K562 (cell line): ENCODE data around the gene SAXO2. TPM values are rescaled to one million over a fixed set of nuclear protein-coding genes. Genes with fewer than 3 reads are reported as not detected.
"Not testable (repeated sequence)": the region's sequence is repeated elsewhere in the genome, so short reads cannot be mapped to it uniquely, and the experiment has no call there.

Source experiments
- ATAC-seq: fragments of 200-7000 bp; cut with Tn5 transposase; 3 replicates; pipeline ENCODE4 v1.9.1; 2020; ENCODE audit warnings: moderate library complexity
- BruUV-seq: library from RNA; stranded (reverse); fragments of 400-500 nt; replicated peaks from 2 replicates; lab custom pipeline; 2021; lab: Mats Ljungman, UMichigan
- CTCF ChIA-PET: fragments of 300-600 bp; formaldehyde crosslinking; extraction: SDS; loops from one replicate; lab custom pipeline; 2021; ENCODE audit warnings: low intra/inter-chr PET ratio; lab: Yijun Ruan, JAX
- POLR2A ChIA-PET: fragments of 300-600, 350-650 bp; sonication (Branson Sonifier 250); formaldehyde crosslinking; extraction: SDS; loops from one replicate; lab custom pipeline; 2021; ENCODE audit warnings: antibody characterized with exemption, inconsistent platforms; lab: Yijun Ruan, JAX
- DNase-seq, 4 experiments: peaks; one replicate each; pipeline versions ENCODE4 v3.0.0 to v3.0.0-alpha.2; 2011 to 2018; ENCODE audit warnings: low spot score in 3 of 4, mixed read lengths in 3 of 4; ENCODE audit errors: extremely low read depth in 1 of 4
- FAIRE-seq: peaks from 2 replicates; lab custom pipeline; 2011; peaks lifted over from hg19 to GRCh38; lab: Jason Lieb, UNC
- H2AFZ ChIP-seq: 2 replicates; pipeline ENCODE4 v1.6.0; 2011; ENCODE audit warnings: low read depth, low read length, control low read depth, inconsistent platforms
- H3K27ac ChIP-seq: fragments of 200-600 bp; 3 replicates; pipeline ENCODE4 v1.8.0; 2011; ENCODE audit warnings: low read depth, mild to moderate bottlenecking, control low read depth, inconsistent platforms, low read length, moderate library complexity, mixed read lengths; ENCODE audit errors: extremely low read depth
- H3K27me3 ChIP-seq, 2 experiments: fragments of 300-600 bp in 1 of 2; 2 replicates in 1 of 2; 3 replicates in 1 of 2; pipeline versions ENCODE4 v1.6.0 to v1.8.0; 2011; ENCODE audit warnings: inconsistent platforms in 2 of 2, low read length in 2 of 2, mild to moderate bottlenecking in 1 of 2, mixed read lengths in 1 of 2, moderate library complexity in 1 of 2; ENCODE audit not compliant: control insufficient read depth in 2 of 2, insufficient read depth in 2 of 2
- H3K36me3 ChIP-seq: fragments of 300-600 bp; 3 replicates; pipeline ENCODE4 v1.8.0; 2011; ENCODE audit warnings: mild to moderate bottlenecking, low read length, inconsistent platforms; ENCODE audit not compliant: control insufficient read depth, insufficient read depth
- H3K4me1 ChIP-seq, 2 experiments: fragments of 200-600 bp in 1 of 2; replicated peaks in 1 of 2; 2 replicates in 1 of 2; 3 replicates in 1 of 2; pipeline versions ENCODE4 v1.5.1 to v1.8.0; 2011; ENCODE audit warnings: inconsistent platforms in 2 of 2, low read length in 2 of 2, mild to moderate bottlenecking in 1 of 2, mixed read lengths in 1 of 2, moderate library complexity in 1 of 2; ENCODE audit not compliant: control insufficient read depth in 2 of 2, insufficient read depth in 2 of 2
- H3K4me2 ChIP-seq: 2 replicates; pipeline ENCODE4 v1.6.1; 2011; ENCODE audit warnings: low read length, control low read depth, inconsistent platforms, mixed read lengths; ENCODE audit not compliant: insufficient read depth
- H3K4me3 ChIP-seq: fragments of 200-600 bp; sonication (generic), shearing (Covaris generic); 2 replicates; pipeline ENCODE4 v1.5.1; 2016; ENCODE audit warnings: control low read depth, inconsistent platforms
- H3K79me2 ChIP-seq: fragments of 200-600 bp; 3 replicates; pipeline ENCODE4 v1.8.0; 2011; ENCODE audit warnings: low read length, inconsistent platforms; ENCODE audit not compliant: control insufficient read depth, insufficient read depth
- H3K9ac ChIP-seq, 2 experiments: 2 replicates each; pipeline versions ENCODE4 v1.6.0 to v1.6.1; 2011; ENCODE audit warnings: low read depth in 2 of 2, low read length in 2 of 2, control low read depth in 1 of 2, inconsistent platforms in 1 of 2, mild to moderate bottlenecking in 1 of 2, mixed read lengths in 1 of 2; ENCODE audit not compliant: insufficient read depth in 1 of 2
- H3K9me1 ChIP-seq: one replicate; pipeline ENCODE4 v1.6.0; 2011; ENCODE audit warnings: inconsistent platforms, mild to moderate bottlenecking, low read length, moderate library complexity; ENCODE audit not compliant: control insufficient read depth, insufficient read depth
- H3K9me3 ChIP-seq: replicated peaks from 2 replicates; pipeline ENCODE4 v1.5.1; 2011; ENCODE audit warnings: low read depth, low read length, inconsistent platforms; ENCODE audit not compliant: control insufficient read depth, insufficient read depth
- H4K20me1 ChIP-seq: replicated peaks from 2 replicates; pipeline ENCODE4 v1.6.1; 2011; ENCODE audit warnings: low read length, inconsistent platforms, mixed read lengths; ENCODE audit not compliant: control insufficient read depth, insufficient read depth
- ARID1B ChIP-seq: fragments of 450-650 bp; IDR thresholded peaks from 2 replicates; pipeline ENCODE4 v1.6.1; 2016; ENCODE audit warnings: antibody characterized with exemption, mild to moderate bottlenecking, inconsistent platforms
- BCL6 ChIP-seq: fragments of 250-450 bp; sonication (Bioruptor Pico); IDR thresholded peaks from 2 replicates; pipeline ENCODE4 v1.4.0; 2020
- CXXC5 ChIP-seq: fragments of 250-450 bp; sonication (Bioruptor Pico); IDR thresholded peaks from 2 replicates; pipeline ENCODE4 v1.8.0; 2022; ENCODE audit warnings: inconsistent platforms, mild to moderate bottlenecking, moderate library complexity
- GABPB1 ChIP-seq: sonication (generic); formaldehyde crosslinking; IDR thresholded peaks from 2 replicates; pipeline ENCODE4 v1.8.0; 2022; ENCODE audit warnings: mild to moderate bottlenecking, missing genetic modification reagents
- MBD2 ChIP-seq: sonication (generic); IDR thresholded peaks from 2 replicates; pipeline ENCODE4 v1.6.1; 2016; ENCODE audit warnings: low read depth, borderline replicate concordance
- MCM2 ChIP-seq: fragments of 450-650 bp; IDR thresholded peaks from 2 replicates; pipeline ENCODE4 v1.6.1; 2017; ENCODE audit warnings: low read depth, mild to moderate bottlenecking
- PPARD ChIP-seq: fragments of 250-450 bp; sonication (Bioruptor Pico); IDR thresholded peaks from 2 replicates; pipeline ENCODE4 v1.8.0; 2022; ENCODE audit warnings: inconsistent platforms, mild to moderate bottlenecking, moderate library complexity
- PTTG1 ChIP-seq: fragments of 450-650 bp; IDR thresholded peaks from 2 replicates; pipeline ENCODE4 v1.6.1; 2016; ENCODE audit warnings: low read depth, mild to moderate bottlenecking, missing genetic modification characterization, missing compliant biosample characterization
- RBM22 ChIP-seq: fragments of 200-400 bp; formaldehyde crosslinking; IDR thresholded peaks from 2 replicates; pipeline ENCODE4 v1.6.1; 2018; ENCODE audit warnings: low read length, low read depth; ENCODE audit not compliant: poor library complexity, severe bottlenecking
- SFPQ ChIP-seq: fragments of 200-400 bp; formaldehyde crosslinking; IDR thresholded peaks from 2 replicates; pipeline ENCODE4 v1.6.1; 2017; ENCODE audit warnings: mild to moderate bottlenecking, low read depth, low read length, moderate library complexity
- USF1 ChIP-seq: sonication (generic); formaldehyde crosslinking; IDR thresholded peaks from 2 replicates; pipeline ENCODE4 v1.9.0; 2022; ENCODE audit warnings: mild to moderate bottlenecking, missing genetic modification reagents
- ZNF696 ChIP-seq: fragments of 250-450 bp; sonication (Bioruptor Pico); conservative IDR thresholded peaks from 2 replicates; pipeline ENCODE4 v1.4.0; 2020; ENCODE audit warnings: mild to moderate bottlenecking, moderate library complexity
- WGBS: fragments of 100-300 bp; shearing (Covaris generic); methylation state at CpG from one replicate; pipeline ENCODE4 v1.1.6; 2016; ENCODE audit warnings: low coverage, mixed read lengths; ENCODE audit not compliant: insufficient coverage; ENCODE audit errors: missing lambda C conversion rate; 5-methylcytosine and 5-hydroxymethylcytosine counted together
- in situ Hi-C: fragments of 300-500 bp; cut with MboI; formaldehyde crosslinking; loops from 4 replicates; pipeline ENCODE4 v1.15.0; 2018; ENCODE audit warnings: inconsistent platforms, mixed read lengths
- intact Hi-C: fragments of 100-400 bp; cut with micrococcal nuclease; formaldehyde crosslinking; loops from 2 replicates; pipeline ENCODE4 v1.14.2; 2022
- polyA plus RNA-seq, 8 experiments: library from polyadenylated mRNA; depleted of rRNA in 4 of 8; stranded (reverse) in 5 of 8; unstranded in 3 of 8; fragments of >200 nt; fragmentation: Nextera tagmentation in 2 of 8; fragmentation: Illumina TruSeq in 1 of 8; extraction: Ambion mirVana in 2 of 8; extraction: Trizol in 1 of 8; gene quantifications; 2 replicates each; pipeline versions ENCODE4 v1.2.1 to v1.2.3, GENCODE V29; 2011 to 2014; ENCODE audit warnings: inconsistent platforms in 1 of 8, missing spikeins in 1 of 8
- total RNA-seq, 7 experiments: library from RNA; depleted of rRNA in 6 of 7; stranded (reverse); fragments of >200 nt in 6 of 7; fragmentation: Illumina TruSeq in 2 of 7; extraction: Trizol in 2 of 7; gene quantifications; 2 replicates each; pipeline versions ENCODE4 v1.2.1 to v1.2.3, GENCODE V29; 2011 to 2021; ENCODE audit warnings: low replicate concordance in 1 of 7
- TF ChIP-seq, protein P1 (sequence below): fragments of 250-450 bp; sonication (Bioruptor Pico); IDR thresholded peaks from 2 replicates; pipeline ENCODE4 v1.8.0; 2021; ENCODE audit warnings: moderate library complexity, mild to moderate bottlenecking, inconsistent platforms

The SAXO2 gene
- total and polyA plus RNA-seq, 9 of the 15 experiments (the other 6 are each of a cell fraction or from before 2014, with no cell fraction given) = 3.1 to 14.2 (median 8.2) TPM

DNA sequence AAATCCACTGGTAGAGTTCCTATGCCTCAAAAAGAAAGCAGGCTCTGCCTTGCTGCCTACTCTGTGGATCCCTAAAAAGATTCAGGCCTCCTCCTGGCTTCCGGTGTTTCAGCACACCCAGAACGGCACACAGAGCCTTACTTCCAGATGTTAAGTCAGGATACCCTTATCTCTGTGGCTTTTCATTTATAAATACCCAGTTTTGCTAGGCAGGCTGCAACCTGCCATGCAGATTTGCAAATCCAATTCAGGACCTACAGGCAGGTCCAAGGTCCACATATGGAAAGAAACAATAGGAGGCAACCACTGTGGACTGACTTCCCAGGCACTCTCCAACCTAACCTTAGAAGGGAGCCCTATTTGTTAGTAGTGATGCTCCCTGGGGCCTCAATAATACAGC lies 30.8 kb upstream of the SAXO2 start (continued):
- TF ChIP-seq ZNF696 (CRISPR knock-in tag) (no peak), SFPQ (no peak), MBD2 (no peak), ARID1B (peak; percentile 83), PTTG1 (tag) (no peak), GABPB1 (CRISPR knock-in tag) (0 out of 2 replicates have a peak, but pooled peaks have one; percentile 14), PPARD (CRISPR knock-in tag) (no peak), RBM22 (no peak), MCM2 (no peak), CXXC5 (CRISPR knock-in tag) (peak; percentile 43), BCL6 (CRISPR knock-in tag) (no peak), USF1 (no peak)
- TF ChIP-seq, protein P1, sequence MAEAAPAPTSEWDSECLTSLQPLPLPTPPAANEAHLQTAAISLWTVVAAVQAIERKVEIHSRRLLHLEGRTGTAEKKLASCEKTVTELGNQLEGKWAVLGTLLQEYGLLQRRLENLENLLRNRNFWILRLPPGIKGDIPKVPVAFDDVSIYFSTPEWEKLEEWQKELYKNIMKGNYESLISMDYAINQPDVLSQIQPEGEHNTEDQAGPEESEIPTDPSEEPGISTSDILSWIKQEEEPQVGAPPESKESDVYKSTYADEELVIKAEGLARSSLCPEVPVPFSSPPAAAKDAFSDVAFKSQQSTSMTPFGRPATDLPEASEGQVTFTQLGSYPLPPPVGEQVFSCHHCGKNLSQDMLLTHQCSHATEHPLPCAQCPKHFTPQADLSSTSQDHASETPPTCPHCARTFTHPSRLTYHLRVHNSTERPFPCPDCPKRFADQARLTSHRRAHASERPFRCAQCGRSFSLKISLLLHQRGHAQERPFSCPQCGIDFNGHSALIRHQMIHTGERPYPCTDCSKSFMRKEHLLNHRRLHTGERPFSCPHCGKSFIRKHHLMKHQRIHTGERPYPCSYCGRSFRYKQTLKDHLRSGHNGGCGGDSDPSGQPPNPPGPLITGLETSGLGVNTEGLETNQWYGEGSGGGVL (CRISPR knock-in tag) = no peak

DNA sequence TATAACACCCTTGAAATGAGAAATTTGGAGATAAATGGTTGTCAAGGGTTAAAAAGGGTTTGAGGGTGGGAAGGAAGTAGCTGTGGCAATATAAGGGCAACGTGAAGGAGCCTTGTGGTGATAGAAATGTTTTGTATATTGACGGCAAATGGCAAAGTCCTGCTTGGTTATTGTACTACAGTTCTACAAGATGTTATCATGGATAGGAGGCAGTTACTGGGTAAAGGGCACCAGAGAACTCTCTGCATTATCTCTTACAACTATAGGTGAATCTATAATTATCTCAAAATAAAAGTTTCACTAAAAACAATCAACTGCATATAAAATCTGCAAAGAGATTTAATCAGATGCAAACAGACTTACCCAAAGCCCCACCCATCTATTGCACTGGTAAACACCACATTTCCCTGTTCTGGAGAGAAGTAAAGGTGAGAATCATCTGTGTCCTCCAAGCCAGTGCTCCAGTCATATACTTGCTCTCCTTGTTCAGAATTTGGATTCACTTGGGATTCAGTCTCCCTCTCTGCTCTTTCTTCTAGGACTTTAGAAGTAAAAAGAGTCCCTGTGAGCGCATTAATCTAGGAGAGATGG lies 24.6 kb upstream of the SAXO2 start:
- BruUV-seq, H3K9me3 ChIP-seq, DNase-seq, CTCF ChIA-PET, H4K20me1 ChIP-seq, H3K4me2 ChIP-seq, FAIRE-seq, H3K27me3 ChIP-seq, H3K9me1 ChIP-seq, H3K79me2 ChIP-seq, ATAC-seq, intact Hi-C loops, H3K4me1 ChIP-seq, H3K9ac ChIP-seq, H2AFZ ChIP-seq, POLR2A ChIA-PET, H3K4me3 ChIP-seq, H3K27ac ChIP-seq, in situ Hi-C loops: not testable (repeated sequence)
- peaks cover 24% of the 10 kb centered on the region; the same call in 2 of the 3 replicates for H3K36me3 ChIP-seq
- 49% methylated on average over 2 of the region's 3 CpGs for WGBS
